Measurements from ENCODE around the gene CLRN1. TPM values are rescaled to one million over a fixed set of nuclear protein-coding genes. Genes with fewer than 3 reads are reported as not detected.

Gene CLRN1
- total RNA-seq, 1 donor from 2014 or later: not detected

DNA sequence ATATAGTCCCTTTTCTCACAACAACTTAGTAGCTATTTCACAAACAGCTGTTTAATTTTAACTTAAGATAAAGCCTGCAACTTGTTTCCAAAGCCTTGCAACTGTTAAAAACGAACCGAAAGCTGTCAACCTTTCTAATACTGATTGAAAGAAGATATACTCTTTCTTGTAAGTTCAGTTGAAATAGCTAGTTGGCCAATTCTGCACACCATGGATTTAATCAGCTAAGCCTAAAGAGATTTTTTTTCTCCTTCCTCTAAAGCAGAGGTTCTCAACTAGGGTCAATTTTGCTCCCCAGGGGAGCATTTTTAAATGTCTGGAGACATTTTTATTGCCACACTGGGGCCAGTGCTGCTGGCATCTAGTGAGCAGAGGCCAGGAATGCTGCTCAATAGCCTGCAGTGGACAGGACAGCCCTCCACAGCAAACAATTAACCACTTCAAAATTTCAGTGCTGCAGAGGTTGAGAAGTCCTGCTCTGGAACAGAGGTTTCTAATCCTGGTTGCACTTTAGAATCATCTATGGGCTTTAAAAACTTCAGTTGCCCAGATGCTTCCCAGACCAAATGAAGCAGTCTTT, 93.4 kb downstream of the CLRN1 start:
- no peaks in the 10 kb centered on the region for H3K36me3 Mint-ChIP-seq
- H3K4me3 Mint-ChIP-seq: no peak overlapping the region
- H3K27ac Mint-ChIP-seq: no peak overlapping the region
- TF ChIP-seq CTCF (IDR thresholded peaks at IDR 0.05; ENCODE audit: unreplicated experiment): no peak
- no peak for DNase-seq (ENCODE audit: low spot score in 2 of 2, unreplicated experiment in 2 of 2)
- peaks cover 3% of the 10 kb centered on the region for H3K4me1 Mint-ChIP-seq
- H3K9me3 Mint-ChIP-seq: no peaks in the 10 kb centered on the region
- H3K27me3 Mint-ChIP-seq (ENCODE audit: low read depth): peaks cover 5% of the 10 kb centered on the region

DNA sequence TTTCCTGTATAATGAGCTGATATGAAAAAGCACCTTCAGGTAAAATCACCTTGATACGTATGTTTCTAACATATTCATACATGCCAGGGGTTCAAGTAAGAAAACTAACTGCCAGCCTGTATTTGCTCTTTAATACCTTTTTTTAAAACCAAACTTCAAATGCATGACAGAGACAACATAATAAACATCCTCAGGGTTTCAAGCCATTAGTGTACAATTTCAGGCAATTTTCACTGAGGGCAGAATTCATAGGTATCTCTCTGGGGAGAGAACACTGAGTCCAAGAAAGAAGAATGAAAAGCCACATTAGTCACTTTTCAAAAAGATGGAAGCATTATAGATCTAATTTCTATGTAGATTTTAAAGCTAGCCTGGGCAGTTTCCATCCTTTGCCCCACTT, 94.2 kb downstream of the CLRN1 start:
- TF ChIP-seq CTCF (IDR thresholded peaks at IDR 0.05; ENCODE audit: unreplicated experiment): no peak
- Mint-ChIP-seq H3K4me3 (no peak overlapping the region), H3K4me1 (peaks cover 3% of the 10 kb centered on the region), H3K36me3 (no peaks in the 10 kb centered on the region), H3K9me3 (no peaks in the 10 kb centered on the region), H3K27me3 (ENCODE audit: low read depth) (peaks cover 2% of the 10 kb centered on the region), H3K27ac (no peak overlapping the region)
- no peak for DNase-seq (ENCODE audit: low spot score in 2 of 2, unreplicated experiment in 2 of 2)

DNA sequence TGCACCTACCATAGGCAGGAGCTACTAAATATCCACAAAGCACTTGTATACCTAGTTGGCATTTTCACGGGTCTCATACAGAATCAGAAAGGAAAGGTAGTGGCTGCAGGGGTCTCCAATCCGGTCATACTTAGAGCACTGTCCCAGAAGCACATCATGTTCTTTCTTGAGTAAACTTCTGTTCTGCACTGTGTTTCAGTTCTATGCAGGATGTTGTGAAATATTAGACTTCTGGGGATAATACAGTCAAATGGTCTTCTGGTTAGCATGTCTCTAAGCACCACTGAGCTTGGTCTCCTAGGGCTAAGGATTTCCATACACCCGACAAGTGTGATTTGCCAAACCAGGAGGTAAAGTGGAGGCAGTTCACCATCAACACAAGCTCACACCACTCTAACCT, 95.2 kb downstream of the CLRN1 start:
- Mint-ChIP-seq H3K36me3 (no peaks in the 10 kb centered on the region), H3K27me3 (ENCODE audit: low read depth) (no peaks in the 10 kb centered on the region), H3K4me3 (no peak overlapping the region), H3K4me1 (peaks cover 3% of the 10 kb centered on the region), H3K9me3 (no peaks in the 10 kb centered on the region), H3K27ac (no peak overlapping the region)
- DNase-seq (ENCODE audit: low spot score in 2 of 2, unreplicated experiment in 2 of 2): no peak
- no peak for TF ChIP-seq CTCF (IDR thresholded peaks at IDR 0.05; ENCODE audit: unreplicated experiment)

DNA sequence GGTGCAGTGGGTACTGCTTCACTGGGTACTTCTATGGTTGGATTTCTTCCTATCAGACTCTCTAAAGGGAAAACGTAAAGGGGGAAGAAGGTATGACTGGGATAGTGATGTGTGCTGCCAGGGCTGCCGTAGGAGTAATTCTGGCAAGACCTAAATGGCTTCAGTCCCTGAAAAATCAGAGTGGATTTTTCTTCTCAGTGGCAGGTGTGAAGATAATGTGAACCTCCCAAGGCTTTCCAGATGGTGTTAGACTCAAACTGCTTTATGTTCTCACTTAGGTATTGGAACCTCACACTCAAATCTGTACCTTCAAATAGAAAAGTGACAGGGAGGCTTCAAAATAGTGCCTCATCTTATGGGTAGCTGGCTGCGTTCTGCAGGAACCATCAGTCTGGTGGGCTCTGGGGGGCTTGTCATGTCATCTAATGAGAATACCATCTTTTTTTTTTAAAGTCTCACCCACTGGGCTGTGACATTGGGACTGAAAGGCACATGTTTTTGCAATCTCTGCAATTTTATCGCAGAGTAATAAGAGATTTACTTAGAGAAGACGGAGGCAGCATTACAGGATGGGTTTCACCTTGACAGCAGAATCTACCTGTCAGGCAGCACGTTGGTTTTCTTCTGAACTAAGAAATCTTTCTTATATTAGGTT, 95.8 kb downstream of the CLRN1 start:
- Mint-ChIP-seq H3K27me3 (ENCODE audit: low read depth) (no peaks in the 10 kb centered on the region), H3K4me1 (peaks cover 3% of the 10 kb centered on the region), H3K9me3 (no peaks in the 10 kb centered on the region), H3K36me3 (no peaks in the 10 kb centered on the region), H3K27ac (no peak overlapping the region), H3K4me3 (no peak overlapping the region)
- TF ChIP-seq CTCF (IDR thresholded peaks at IDR 0.05; ENCODE audit: unreplicated experiment): no peak
- no peak for DNase-seq (ENCODE audit: low spot score in 2 of 2, unreplicated experiment in 2 of 2)

Other genes with a start within 250 kb of the CLRN1 start
- 9.5 to 12.6 TPM (median 10.5 TPM) in 3 replicates for gene SIAH2, start 209.6 kb downstream of the CLRN1 start, total RNA-seq
- gene MINDY4B, start 67.3 kb downstream of the CLRN1 start, total RNA-seq: not detected in 3 replicates
- gene MED12L, start 112.9 kb upstream of the CLRN1 start, total RNA-seq: 13.5 to 16.9 TPM (median 13.8 TPM) in 3 replicates
- gene GPR171, start 230.5 kb upstream of the CLRN1 start, total RNA-seq: not detected in 3 replicates

Measured in mesothelial cell of epicardium (in vitro differentiated cells).